Measurements from ENCODE around the gene FLYWCH2. TPM values are rescaled to one million over a fixed set of nuclear protein-coding genes. Genes with fewer than 3 reads are reported as not detected.

The FLYWCH2 gene
- total and polyA plus RNA-seq, 9 of the 15 experiments (the other 6 are each of a cell fraction or from before 2014, with no cell fraction given), result 0.70 to 55.5 (median 7.6) TPM

DNA sequence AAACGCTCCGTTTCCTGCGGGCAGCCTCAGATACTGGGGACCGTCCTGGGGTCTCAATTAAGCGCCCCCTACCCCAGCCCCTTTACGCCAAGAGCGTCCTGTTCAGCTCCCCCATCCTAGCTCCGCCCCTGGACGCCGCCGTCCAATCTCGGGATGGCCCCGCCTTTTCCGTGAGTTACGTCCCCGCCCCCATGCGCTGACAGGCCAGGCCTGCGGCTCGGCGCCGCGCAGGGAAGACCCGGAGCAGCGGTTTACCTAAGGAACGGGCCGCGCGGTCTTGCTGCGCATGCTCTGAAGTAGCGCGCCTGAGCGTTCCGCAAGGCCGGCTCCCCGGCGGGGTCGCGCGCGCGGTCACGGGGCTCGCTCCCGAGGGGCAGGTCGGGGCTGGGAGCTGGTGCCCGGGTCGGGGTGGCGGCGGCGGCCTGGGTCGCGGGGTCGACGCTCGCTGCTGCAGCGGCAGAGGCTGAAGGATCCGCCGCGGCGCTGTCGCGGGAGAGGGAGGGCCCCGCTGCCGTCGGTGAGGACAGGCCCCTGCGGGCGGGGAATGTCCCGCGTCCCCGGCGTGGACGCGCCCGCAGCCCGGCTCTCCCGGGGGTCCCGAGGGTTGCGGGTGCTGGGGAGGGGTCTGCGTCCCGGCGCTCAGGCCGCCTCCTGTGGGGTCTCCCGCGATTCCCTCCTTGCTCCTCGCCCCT, 28.8 kb downstream of the FLYWCH2 start, which contains the start of gene FLYWCH1 (continued):
- TF ChIP-seq TARDBP (IDR thresholded peaks at IDR 0.05), result no peak
- TF ChIP-seq TFAP4 (CRISPR knock-in tag; IDR thresholded peaks at IDR 0.05; ENCODE audit: borderline replicate concordance), result peak; percentile 82
- TF ChIP-seq OTX1 (CRISPR knock-in tag; IDR thresholded peaks at IDR 0.05), result no peak
- peak; percentile 63 for TF ChIP-seq HCFC1 (IDR thresholded peaks at IDR 0.05; ENCODE audit: low read depth, low read length)
- TF ChIP-seq HNRNPLL (IDR thresholded peaks at IDR 0.05; ENCODE audit: low read depth, low read length, poor library complexity, severe bottlenecking), result peak; percentile 91
- no peak for TF ChIP-seq FOXJ3 (CRISPR knock-in tag; IDR thresholded peaks at IDR 0.05)
- no peak for TF ChIP-seq TEAD4 (IDR thresholded peaks at IDR 0.05; ENCODE audit: low read length)
- 0 out of 2 replicates have a peak, but pooled peaks have one; percentile 31 for TF ChIP-seq TEAD4 (CRISPR knock-in tag; IDR thresholded peaks at IDR 0.05; ENCODE audit: borderline replicate concordance)
- peak; percentile 94 for TF ChIP-seq TOE1 (IDR thresholded peaks at IDR 0.05; ENCODE audit: borderline replicate concordance)
- no peak for TF ChIP-seq TOE1 (CRISPR knock-in tag; IDR thresholded peaks at IDR 0.05; ENCODE audit: borderline replicate concordance, low read depth)
- TF ChIP-seq BCOR (IDR thresholded peaks at IDR 0.05), result no peak
- peak in 1 of 2 experiments; percentile 78; a peak in 2 of 4 replicates for TF ChIP-seq TEAD1 (CRISPR knock-in tag; IDR thresholded peaks at IDR 0.05)
- TF ChIP-seq MEIS2 (IDR thresholded peaks at IDR 0.05; ENCODE audit: partially characterized antibody), result peak; percentile 94
- TF ChIP-seq, protein P1, sequence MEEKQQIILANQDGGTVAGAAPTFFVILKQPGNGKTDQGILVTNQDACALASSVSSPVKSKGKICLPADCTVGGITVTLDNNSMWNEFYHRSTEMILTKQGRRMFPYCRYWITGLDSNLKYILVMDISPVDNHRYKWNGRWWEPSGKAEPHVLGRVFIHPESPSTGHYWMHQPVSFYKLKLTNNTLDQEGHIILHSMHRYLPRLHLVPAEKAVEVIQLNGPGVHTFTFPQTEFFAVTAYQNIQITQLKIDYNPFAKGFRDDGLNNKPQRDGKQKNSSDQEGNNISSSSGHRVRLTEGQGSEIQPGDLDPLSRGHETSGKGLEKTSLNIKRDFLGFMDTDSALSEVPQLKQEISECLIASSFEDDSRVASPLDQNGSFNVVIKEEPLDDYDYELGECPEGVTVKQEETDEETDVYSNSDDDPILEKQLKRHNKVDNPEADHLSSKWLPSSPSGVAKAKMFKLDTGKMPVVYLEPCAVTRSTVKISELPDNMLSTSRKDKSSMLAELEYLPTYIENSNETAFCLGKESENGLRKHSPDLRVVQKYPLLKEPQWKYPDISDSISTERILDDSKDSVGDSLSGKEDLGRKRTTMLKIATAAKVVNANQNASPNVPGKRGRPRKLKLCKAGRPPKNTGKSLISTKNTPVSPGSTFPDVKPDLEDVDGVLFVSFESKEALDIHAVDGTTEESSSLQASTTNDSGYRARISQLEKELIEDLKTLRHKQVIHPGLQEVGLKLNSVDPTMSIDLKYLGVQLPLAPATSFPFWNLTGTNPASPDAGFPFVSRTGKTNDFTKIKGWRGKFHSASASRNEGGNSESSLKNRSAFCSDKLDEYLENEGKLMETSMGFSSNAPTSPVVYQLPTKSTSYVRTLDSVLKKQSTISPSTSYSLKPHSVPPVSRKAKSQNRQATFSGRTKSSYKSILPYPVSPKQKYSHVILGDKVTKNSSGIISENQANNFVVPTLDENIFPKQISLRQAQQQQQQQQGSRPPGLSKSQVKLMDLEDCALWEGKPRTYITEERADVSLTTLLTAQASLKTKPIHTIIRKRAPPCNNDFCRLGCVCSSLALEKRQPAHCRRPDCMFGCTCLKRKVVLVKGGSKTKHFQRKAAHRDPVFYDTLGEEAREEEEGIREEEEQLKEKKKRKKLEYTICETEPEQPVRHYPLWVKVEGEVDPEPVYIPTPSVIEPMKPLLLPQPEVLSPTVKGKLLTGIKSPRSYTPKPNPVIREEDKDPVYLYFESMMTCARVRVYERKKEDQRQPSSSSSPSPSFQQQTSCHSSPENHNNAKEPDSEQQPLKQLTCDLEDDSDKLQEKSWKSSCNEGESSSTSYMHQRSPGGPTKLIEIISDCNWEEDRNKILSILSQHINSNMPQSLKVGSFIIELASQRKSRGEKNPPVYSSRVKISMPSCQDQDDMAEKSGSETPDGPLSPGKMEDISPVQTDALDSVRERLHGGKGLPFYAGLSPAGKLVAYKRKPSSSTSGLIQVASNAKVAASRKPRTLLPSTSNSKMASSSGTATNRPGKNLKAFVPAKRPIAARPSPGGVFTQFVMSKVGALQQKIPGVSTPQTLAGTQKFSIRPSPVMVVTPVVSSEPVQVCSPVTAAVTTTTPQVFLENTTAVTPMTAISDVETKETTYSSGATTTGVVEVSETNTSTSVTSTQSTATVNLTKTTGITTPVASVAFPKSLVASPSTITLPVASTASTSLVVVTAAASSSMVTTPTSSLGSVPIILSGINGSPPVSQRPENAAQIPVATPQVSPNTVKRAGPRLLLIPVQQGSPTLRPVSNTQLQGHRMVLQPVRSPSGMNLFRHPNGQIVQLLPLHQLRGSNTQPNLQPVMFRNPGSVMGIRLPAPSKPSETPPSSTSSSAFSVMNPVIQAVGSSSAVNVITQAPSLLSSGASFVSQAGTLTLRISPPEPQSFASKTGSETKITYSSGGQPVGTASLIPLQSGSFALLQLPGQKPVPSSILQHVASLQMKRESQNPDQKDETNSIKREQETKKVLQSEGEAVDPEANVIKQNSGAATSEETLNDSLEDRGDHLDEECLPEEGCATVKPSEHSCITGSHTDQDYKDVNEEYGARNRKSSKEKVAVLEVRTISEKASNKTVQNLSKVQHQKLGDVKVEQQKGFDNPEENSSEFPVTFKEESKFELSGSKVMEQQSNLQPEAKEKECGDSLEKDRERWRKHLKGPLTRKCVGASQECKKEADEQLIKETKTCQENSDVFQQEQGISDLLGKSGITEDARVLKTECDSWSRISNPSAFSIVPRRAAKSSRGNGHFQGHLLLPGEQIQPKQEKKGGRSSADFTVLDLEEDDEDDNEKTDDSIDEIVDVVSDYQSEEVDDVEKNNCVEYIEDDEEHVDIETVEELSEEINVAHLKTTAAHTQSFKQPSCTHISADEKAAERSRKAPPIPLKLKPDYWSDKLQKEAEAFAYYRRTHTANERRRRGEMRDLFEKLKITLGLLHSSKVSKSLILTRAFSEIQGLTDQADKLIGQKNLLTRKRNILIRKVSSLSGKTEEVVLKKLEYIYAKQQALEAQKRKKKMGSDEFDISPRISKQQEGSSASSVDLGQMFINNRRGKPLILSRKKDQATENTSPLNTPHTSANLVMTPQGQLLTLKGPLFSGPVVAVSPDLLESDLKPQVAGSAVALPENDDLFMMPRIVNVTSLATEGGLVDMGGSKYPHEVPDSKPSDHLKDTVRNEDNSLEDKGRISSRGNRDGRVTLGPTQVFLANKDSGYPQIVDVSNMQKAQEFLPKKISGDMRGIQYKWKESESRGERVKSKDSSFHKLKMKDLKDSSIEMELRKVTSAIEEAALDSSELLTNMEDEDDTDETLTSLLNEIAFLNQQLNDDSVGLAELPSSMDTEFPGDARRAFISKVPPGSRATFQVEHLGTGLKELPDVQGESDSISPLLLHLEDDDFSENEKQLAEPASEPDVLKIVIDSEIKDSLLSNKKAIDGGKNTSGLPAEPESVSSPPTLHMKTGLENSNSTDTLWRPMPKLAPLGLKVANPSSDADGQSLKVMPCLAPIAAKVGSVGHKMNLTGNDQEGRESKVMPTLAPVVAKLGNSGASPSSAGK (IDR thresholded peaks at IDR 0.05), result no peak
- TF ChIP-seq POLR2B (IDR thresholded peaks at IDR 0.05; ENCODE audit: low read depth, partially characterized antibody), result peak; percentile 13
- TF ChIP-seq MEF2A (IDR thresholded peaks at IDR 0.05; ENCODE audit: control insufficient read depth, low read depth, low read length), result no peak
